HEK293 (cell line): Measurements from ENCODE around the gene ZSCAN22.
A peak's percentile ranks its signal among the peaks of the same experiment; 100 is the strongest.

Experiments
- CTCF ChIP-seq: fragments of 450-650 bp; formaldehyde crosslinking; IDR thresholded peaks from 2 replicates; pipeline ENCODE4 v1.5.1; 2016; ENCODE audit warnings: missing biosample characterization, missing genetic modification characterization
- GLI4 ChIP-seq: fragments of 450-650 bp; formaldehyde crosslinking; IDR thresholded peaks from 2 replicates; pipeline ENCODE4 v1.5.1; 2016; ENCODE audit warnings: missing biosample characterization, missing genetic modification characterization
- KLF1 ChIP-seq: fragments of 450-650 bp; formaldehyde crosslinking; IDR thresholded peaks from 2 replicates; pipeline ENCODE4 v1.5.1; 2016; ENCODE audit warnings: missing biosample characterization, missing genetic modification characterization
- PRDM1 ChIP-seq: fragments of 450-650 bp; formaldehyde crosslinking; IDR thresholded peaks from 2 replicates; pipeline ENCODE4; 2016; ENCODE audit warnings: missing biosample characterization, missing genetic modification characterization
- PRDM6 ChIP-seq: fragments of 450-650 bp; formaldehyde crosslinking; IDR thresholded peaks from 2 replicates; pipeline ENCODE4 v1.5.1; 2017; ENCODE audit warnings: missing biosample characterization, missing genetic modification characterization
- REPIN1 ChIP-seq: fragments of 450-650 bp; formaldehyde crosslinking; IDR thresholded peaks from 2 replicates; pipeline ENCODE4 v1.5.1; 2017; ENCODE audit warnings: missing biosample characterization, missing genetic modification characterization, low read depth
- SP2 ChIP-seq: fragments of 450-650 bp; formaldehyde crosslinking; IDR thresholded peaks from 2 replicates; pipeline ENCODE4 v1.5.1; 2016; ENCODE audit warnings: missing biosample characterization, missing genetic modification characterization
- SP7 ChIP-seq: fragments of 450-650 bp; formaldehyde crosslinking; IDR thresholded peaks from 2 replicates; pipeline ENCODE4 v1.5.1; 2016; ENCODE audit warnings: missing biosample characterization, missing genetic modification characterization
- ZBTB7A ChIP-seq: fragments of 450-650 bp; formaldehyde crosslinking; IDR thresholded peaks from 2 replicates; pipeline ENCODE4 v1.5.1; 2016; ENCODE audit warnings: low read depth, missing biosample characterization, missing genetic modification characterization
- ZBTB8A ChIP-seq: fragments of 450-650 bp; formaldehyde crosslinking; IDR thresholded peaks from 2 replicates; pipeline ENCODE4 v1.5.1; 2016; ENCODE audit warnings: missing biosample characterization, missing genetic modification characterization
- ZEB2 ChIP-seq: fragments of 450-650 bp; formaldehyde crosslinking; IDR thresholded peaks from 2 replicates; pipeline ENCODE4 v1.5.1; 2016; ENCODE audit warnings: missing biosample characterization, missing genetic modification characterization
- ZFP3 ChIP-seq: fragments of 450-650 bp; formaldehyde crosslinking; IDR thresholded peaks from 2 replicates; pipeline ENCODE4 v1.5.1; 2016; ENCODE audit warnings: low read depth, missing biosample characterization, missing genetic modification characterization
- ZFP37 ChIP-seq: fragments of 450-650 bp; formaldehyde crosslinking; IDR thresholded peaks from 2 replicates; pipeline ENCODE4 v1.5.1; 2016; ENCODE audit warnings: missing biosample characterization, missing genetic modification characterization
- ZIC2 ChIP-seq: fragments of 450-650 bp; formaldehyde crosslinking; IDR thresholded peaks from 2 replicates; pipeline ENCODE4 v1.5.1; 2016; ENCODE audit warnings: missing biosample characterization, missing genetic modification characterization
- ZNF157 ChIP-seq: fragments of 450-650 bp; formaldehyde crosslinking; IDR thresholded peaks from 2 replicates; pipeline ENCODE4 v1.5.1; 2016; ENCODE audit warnings: missing biosample characterization, missing genetic modification characterization
- ZNF266 ChIP-seq: fragments of 450-650 bp; formaldehyde crosslinking; IDR thresholded peaks from 2 replicates; pipeline ENCODE4 v1.5.1; 2016; ENCODE audit warnings: missing biosample characterization, missing genetic modification characterization, low read depth
- ZNF274 ChIP-seq, 2 experiments: fragments of 200-500 bp in 1 of 2; fragments of 450-650 bp in 1 of 2; sonication (Bioruptor generic) in 1 of 2; formaldehyde crosslinking in 1 of 2; IDR thresholded peaks; 2 replicates each; pipeline versions ENCODE4 v1.5.1 to v1.6.1; 2014 to 2016; ENCODE audit warnings: borderline replicate concordance in 1 of 2, inconsistent platforms in 1 of 2, low read length in 1 of 2, missing biosample characterization in 1 of 2, missing genetic modification characterization in 1 of 2
- ZNF311 ChIP-seq: fragments of 450-650 bp; formaldehyde crosslinking; IDR thresholded peaks from 2 replicates; pipeline ENCODE4 v1.5.1; 2017; ENCODE audit warnings: missing biosample characterization, missing genetic modification characterization, borderline replicate concordance
- ZNF350 ChIP-seq: fragments of 450-650 bp; formaldehyde crosslinking; IDR thresholded peaks from 2 replicates; pipeline ENCODE4 v1.5.0; 2017; ENCODE audit warnings: missing biosample characterization, mild to moderate bottlenecking, missing genetic modification characterization
- ZNF473 ChIP-seq: fragments of 450-650 bp; formaldehyde crosslinking; IDR thresholded peaks from 2 replicates; pipeline ENCODE4 v1.5.1; 2017; ENCODE audit warnings: missing biosample characterization, missing genetic modification characterization
- ZNF501 ChIP-seq: fragments of 450-650 bp; formaldehyde crosslinking; IDR thresholded peaks from 2 replicates; pipeline ENCODE4 v1.5.1; 2016; ENCODE audit warnings: missing biosample characterization, missing genetic modification characterization
- ZNF514 ChIP-seq: fragments of 450-650 bp; formaldehyde crosslinking; IDR thresholded peaks from 2 replicates; pipeline ENCODE4 v1.5.1; 2016; ENCODE audit warnings: missing biosample characterization, missing genetic modification characterization
- ZNF629 ChIP-seq: fragments of 450-650 bp; formaldehyde crosslinking; IDR thresholded peaks from 2 replicates; pipeline ENCODE4 v1.5.1; 2017; ENCODE audit warnings: missing biosample characterization, missing genetic modification characterization
- ZNF701 ChIP-seq: fragments of 450-650 bp; formaldehyde crosslinking; IDR thresholded peaks from 2 replicates; pipeline ENCODE4 v1.5.1; 2016; ENCODE audit warnings: missing biosample characterization, missing genetic modification characterization
- ZNF704 ChIP-seq: fragments of 450-650 bp; formaldehyde crosslinking; IDR thresholded peaks from 2 replicates; pipeline ENCODE4 v1.5.1; 2016; ENCODE audit warnings: missing biosample characterization, missing genetic modification characterization
- ZNF76 ChIP-seq: fragments of 450-650 bp; formaldehyde crosslinking; IDR thresholded peaks from 2 replicates; pipeline ENCODE4; 2016; ENCODE audit warnings: low read depth, missing biosample characterization, missing genetic modification characterization, borderline replicate concordance
- ZNF837 ChIP-seq: fragments of 450-650 bp; formaldehyde crosslinking; IDR thresholded peaks from 2 replicates; pipeline ENCODE4 v1.5.1; 2016; ENCODE audit warnings: missing biosample characterization, missing genetic modification characterization
- TF ChIP-seq, protein P1 (sequence below): fragments of 450-650 bp; formaldehyde crosslinking; IDR thresholded peaks from 2 replicates; pipeline ENCODE4 v1.5.1; 2017; ENCODE audit warnings: missing biosample characterization, missing genetic modification characterization
- TF ChIP-seq, protein P2 (sequence below): fragments of 450-650 bp; formaldehyde crosslinking; IDR thresholded peaks from 2 replicates; pipeline ENCODE4 v1.5.1; 2016; ENCODE audit warnings: missing biosample characterization, missing genetic modification characterization

The ZSCAN22 gene

GRCh38 chr19:58278541-58279041 lies 48.2 kb upstream of the ZSCAN22 start, which contains the start of gene ZNF8 (continued):
- TF ChIP-seq ZNF514 (no peak), ZNF701 (tag by site-specific recombination) (no peak), SP2 (peak; percentile 98), GLI4 (tag by site-specific recombination) (no peak), ZNF311 (no peak), ZBTB8A (tag by site-specific recombination) (0 out of 2 replicates have a peak, but pooled peaks have one; percentile 8), SP7 (peak; percentile 70), ZNF157 (no peak), ZNF266 (tag by site-specific recombination) (no peak), ZEB2 (tag by site-specific recombination) (peak; percentile 58; the same call in 1 of the 2 replicates), ZBTB7A (tag by site-specific recombination) (no peak), KLF1 (peak; percentile 95), ZNF274 (IDR thresholded peaks at IDR 0.05; ENCODE audit: low read length) (no peak), ZNF274 (tag by site-specific recombination; IDR thresholded peaks at IDR 0.05; ENCODE audit: borderline replicate concordance) (no peak), CTCF (no peak), ZNF473 (tag by site-specific recombination) (no peak), ZNF350 (tag by site-specific recombination) (no peak), REPIN1 (tag by site-specific recombination) (no peak), ZNF501 (tag by site-specific recombination) (peak; percentile 27; the same call in 1 of the 2 replicates), PRDM1 (tag by site-specific recombination) (no peak), ZNF837 (tag by site-specific recombination) (no peak), ZNF76 (tag by site-specific recombination) (peak; percentile 94), ZFP37 (tag by site-specific recombination) (no peak), ZNF629 (tag by site-specific recombination) (no peak), ZNF704 (tag by site-specific recombination) (no peak), ZFP3 (tag by site-specific recombination) (no peak), ZIC2 (tag by site-specific recombination) (no peak), PRDM6 (no peak)
- TF ChIP-seq, protein P1, sequence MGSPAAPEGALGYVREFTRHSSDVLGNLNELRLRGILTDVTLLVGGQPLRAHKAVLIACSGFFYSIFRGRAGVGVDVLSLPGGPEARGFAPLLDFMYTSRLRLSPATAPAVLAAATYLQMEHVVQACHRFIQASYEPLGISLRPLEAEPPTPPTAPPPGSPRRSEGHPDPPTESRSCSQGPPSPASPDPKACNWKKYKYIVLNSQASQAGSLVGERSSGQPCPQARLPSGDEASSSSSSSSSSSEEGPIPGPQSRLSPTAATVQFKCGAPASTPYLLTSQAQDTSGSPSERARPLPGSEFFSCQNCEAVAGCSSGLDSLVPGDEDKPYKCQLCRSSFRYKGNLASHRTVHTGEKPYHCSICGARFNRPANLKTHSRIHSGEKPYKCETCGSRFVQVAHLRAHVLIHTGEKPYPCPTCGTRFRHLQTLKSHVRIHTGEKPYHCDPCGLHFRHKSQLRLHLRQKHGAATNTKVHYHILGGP (tag by site-specific recombination) = no peak
- TF ChIP-seq, protein P2, sequence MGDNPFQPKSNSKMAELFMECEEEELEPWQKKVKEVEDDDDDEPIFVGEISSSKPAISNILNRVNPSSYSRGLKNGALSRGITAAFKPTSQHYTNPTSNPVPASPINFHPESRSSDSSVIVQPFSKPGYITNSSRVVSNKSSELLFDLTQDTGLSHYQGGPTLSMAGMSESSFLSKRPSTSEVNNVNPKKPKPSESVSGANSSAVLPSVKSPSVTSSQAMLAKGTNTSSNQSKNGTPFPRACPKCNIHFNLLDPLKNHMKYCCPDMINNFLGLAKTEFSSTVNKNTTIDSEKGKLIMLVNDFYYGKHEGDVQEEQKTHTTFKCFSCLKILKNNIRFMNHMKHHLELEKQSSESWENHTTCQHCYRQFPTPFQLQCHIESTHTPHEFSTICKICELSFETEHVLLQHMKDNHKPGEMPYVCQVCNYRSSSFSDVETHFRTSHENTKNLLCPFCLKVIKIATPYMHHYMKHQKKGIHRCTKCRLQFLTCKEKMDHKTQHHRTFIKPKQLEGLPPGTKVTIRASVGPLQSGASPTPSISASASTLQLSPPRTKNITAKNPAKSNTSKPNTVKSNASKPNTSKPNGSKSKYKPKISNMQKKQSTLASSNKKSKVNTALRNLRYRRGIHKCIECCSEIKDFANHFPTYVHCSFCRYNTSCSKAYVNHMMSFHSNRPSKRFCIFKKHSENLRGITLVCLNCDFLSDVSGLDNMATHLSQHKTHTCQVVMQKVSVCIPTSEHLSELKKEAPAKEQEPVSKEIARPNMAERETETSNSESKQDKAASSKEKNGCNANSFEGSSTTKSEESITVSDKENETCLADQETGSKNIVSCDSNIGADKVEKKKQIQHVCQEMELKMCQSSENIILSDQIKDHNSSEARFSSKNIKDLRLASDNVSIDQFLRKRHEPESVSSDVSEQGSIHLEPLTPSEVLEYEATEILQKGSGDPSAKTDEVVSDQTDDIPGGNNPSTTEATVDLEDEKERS = no peak
